CD1c-positive myeloid dendritic cell (primary cell): ENCODE results near the gene CELA2B.
A peak's percentile ranks its signal among the peaks of the same experiment; 100 is the strongest.

ENCODE experiments used
- DNase-seq: peaks from one replicate; pipeline ENCODE4 v3.0.0-alpha.2; 2016; ENCODE audit errors: extremely low spot score

Gene CELA2B

GRCh38 chr1:15525050-15526020 lies 49.4 kb downstream of the CELA2B start:
- peak; percentile 99 for DNase-seq

GRCh38 chr1:15526021-15526489 lies 50.2 kb downstream of the CELA2B start:
- DNase-seq: no peak

GRCh38 chr1:15526490-15527339 lies 50.8 kb downstream of the CELA2B start, which contains the start of gene DNAJC16:
Gene DNAJC16, plus strand, starts transcription at chr1:15526848. Its CDS starts 2,258 bp downstream, at chr1:15529106.
- DNase-seq: peak; percentile 100

GRCh38 chr1:15531003-15531402 lies 55.1 kb downstream of the CELA2B start:
- no peak for DNase-seq

GRCh38 chr1:15531682-15532081 lies 55.8 kb downstream of the CELA2B start:
- DNase-seq: peak; percentile 31

- DNase-seq: no peak
Measured at GRCh38 chr1:15538771-15539170, 62.9 kb downstream of the CELA2B start.

- no peak for DNase-seq
Measured at GRCh38 chr1:15540186-15540585, 64.3 kb downstream of the CELA2B start.
